Cardiac muscle cell (in vitro differentiated cells and primary cell): Measurements from ENCODE around the gene USP21. TPM values are rescaled to one million over a fixed set of nuclear protein-coding genes. Genes with fewer than 3 reads are reported as not detected.
A peak's percentile ranks its signal among the peaks of the same experiment; 100 is the strongest.

Experiments used
- DNase-seq, 2 donors: peaks; one replicate each; pipeline versions ENCODE4 v3.0.0 to v3.0.0-alpha.2; 2010 to 2017; ENCODE audit warnings: low read depth in 1 of 2, low spot score in 1 of 2
- H3K27ac ChIP-seq: fragments of 200-600 bp; sonication (generic); 2 replicates; pipeline ENCODE4 v1.5.1; 2016
- H3K27me3 ChIP-seq: fragments of 200-600 bp; sonication (generic); 2 replicates; pipeline ENCODE4 v1.6.0; 2016; ENCODE audit warnings: control low read depth
- H3K36me3 ChIP-seq: fragments of 200-600 bp; sonication (generic); 2 replicates; pipeline ENCODE4 v1.5.1; 2016; ENCODE audit warnings: control low read depth
- H3K4me1 ChIP-seq: fragments of 200-600 bp; sonication (generic); 2 replicates; pipeline ENCODE4 v1.8.1; 2017; ENCODE audit warnings: low read depth, mild to moderate bottlenecking, mixed run types
- H3K4me3 ChIP-seq: fragments of 200-600 bp; sonication (generic); 2 replicates; pipeline ENCODE4 v1.5.1; 2016; ENCODE audit warnings: mild to moderate bottlenecking
- H3K9me3 ChIP-seq: fragments of 200-600 bp; sonication (generic); 2 replicates; pipeline ENCODE4 v1.5.1; 2017; ENCODE audit warnings: low read depth, mild to moderate bottlenecking, control low read depth
- CTCF ChIP-seq: IDR thresholded peaks from 2 replicates; pipeline ENCODE4 v1.5.1; 2012; ENCODE audit warnings: low read depth, mild to moderate bottlenecking, low read length
- polyA plus RNA-seq: library from polyadenylated mRNA; unstranded; fragments of >200 nt; fragmentation: Nextera tagmentation; extraction: Ambion mirVana; gene quantifications from 2 replicates; pipeline ENCODE4 v1.2.1, GENCODE V29; 2016
- total RNA-seq: library from RNA; depleted of rRNA; stranded (reverse); fragments of >200 nt; gene quantifications from 2 replicates; pipeline ENCODE4 v1.2.3, GENCODE V29; 2016

The USP21 gene
- total and polyA plus RNA-seq, 2 experiments from 2014 or later = 19.6 to 48.8 TPM

DNA sequence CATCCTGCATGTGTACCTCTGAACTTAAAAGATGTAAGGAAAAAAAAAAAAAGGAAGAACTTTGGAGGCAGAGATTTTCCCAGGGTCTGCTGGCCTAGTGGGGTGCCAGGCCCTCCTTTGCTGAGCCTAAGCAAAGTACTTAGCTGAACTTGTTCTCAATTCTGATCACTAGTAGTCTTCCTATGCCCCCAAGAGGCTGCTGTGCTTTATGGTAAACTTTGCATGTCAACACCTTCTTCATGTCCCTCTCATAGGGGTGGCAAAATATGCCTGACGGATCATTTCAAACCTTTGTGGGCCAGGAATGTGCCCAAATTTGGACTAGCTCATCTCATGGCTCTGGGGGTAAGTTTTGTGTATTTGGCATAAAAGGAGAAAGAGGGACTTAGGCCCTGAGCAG, 1.4 kb upstream of the USP21 start:
- no peaks in the 10 kb centered on the region for H3K27me3 ChIP-seq
- H3K9me3 ChIP-seq = no peaks in the 10 kb centered on the region
- TF ChIP-seq CTCF = no peak
- no peak overlapping the region for H3K4me3 ChIP-seq
- no peak overlapping the region for H3K27ac ChIP-seq
- H3K36me3 ChIP-seq = peaks cover 6% of the 10 kb centered on the region
- H3K4me1 ChIP-seq = peaks cover 6% of the 10 kb centered on the region
- DNase-seq = no peak

- Histone ChIP-seq H3K27ac (peak overlapping the region; percentile 89), H3K4me3 (no peak overlapping the region)
These were observed 837 bp upstream of the USP21 start for GRCh38 chr1:161158316-161159010.

GRCh38 chr1:161159913-161160243, 578 bp downstream of the USP21 start:
- peak overlapping the region; percentile 59 for H3K4me3 ChIP-seq
- no peaks in the 10 kb centered on the region for H3K9me3 ChIP-seq
- DNase-seq = no peak
- TF ChIP-seq CTCF = no peak
- peaks cover 11% of the 10 kb centered on the region for H3K36me3 ChIP-seq
- H3K27me3 ChIP-seq = no peaks in the 10 kb centered on the region
- peak overlapping the region; percentile 89 for H3K27ac ChIP-seq
- peaks cover 6% of the 10 kb centered on the region for H3K4me1 ChIP-seq

More at GRCh38 chr1:161158316-161159010, 837 bp upstream of the USP21 start:
- no peak for TF ChIP-seq CTCF
- H3K36me3 ChIP-seq = peaks cover 6% of the 10 kb centered on the region
- H3K4me1 ChIP-seq = peaks cover 6% of the 10 kb centered on the region
- DNase-seq = no peak
- H3K27me3 ChIP-seq = no peaks in the 10 kb centered on the region
- no peaks in the 10 kb centered on the region for H3K9me3 ChIP-seq

DNA sequence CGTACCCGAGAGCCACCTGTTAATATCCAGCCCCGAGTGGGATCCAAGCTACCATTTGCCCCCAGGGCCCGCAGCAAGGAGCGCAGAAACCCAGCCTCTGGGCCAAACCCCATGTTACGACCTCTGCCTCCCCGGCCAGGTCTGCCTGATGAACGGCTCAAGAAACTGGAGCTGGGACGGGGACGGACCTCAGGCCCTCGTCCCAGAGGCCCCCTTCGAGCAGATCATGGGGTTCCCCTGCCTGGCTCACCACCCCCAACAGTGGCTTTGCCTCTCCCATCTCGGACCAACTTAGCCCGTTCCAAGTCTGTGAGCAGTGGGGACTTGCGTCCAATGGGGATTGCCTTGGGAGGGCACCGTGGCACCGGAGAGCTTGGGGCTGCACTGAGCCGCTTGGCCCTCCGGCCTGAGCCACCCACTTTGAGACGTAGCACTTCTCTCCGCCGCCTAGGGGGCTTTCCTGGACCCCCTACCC, 1.4 kb downstream of the USP21 start:
- Histone ChIP-seq H3K27me3 (no peaks in the 10 kb centered on the region), H3K36me3 (peaks cover 11% of the 10 kb centered on the region), H3K9me3 (no peaks in the 10 kb centered on the region), H3K4me1 (peaks cover 6% of the 10 kb centered on the region), H3K27ac (no peak overlapping the region), H3K4me3 (no peak overlapping the region)
- no peak for DNase-seq
- no peak for TF ChIP-seq CTCF

DNA sequence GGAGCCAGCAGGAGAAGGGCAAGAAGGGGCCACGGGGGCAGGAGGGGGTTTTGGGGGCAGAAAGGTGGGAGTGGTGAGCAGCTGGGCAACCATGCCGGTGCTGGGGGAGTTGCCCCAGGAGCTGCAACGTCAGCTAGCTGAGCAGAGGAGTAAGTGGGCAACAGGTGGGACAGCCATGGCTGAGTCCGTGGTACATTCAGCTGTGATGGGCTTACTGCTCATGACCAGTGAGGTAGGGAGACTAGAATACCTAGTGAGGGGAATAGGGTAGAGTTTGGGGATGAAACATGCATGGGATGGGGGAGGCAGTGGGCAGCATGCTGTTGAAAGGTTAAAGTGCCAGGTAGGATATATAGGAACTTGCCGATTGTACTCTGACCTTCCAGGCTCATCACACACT, 2.4 kb downstream of the USP21 start:
- Histone ChIP-seq H3K27ac (peak overlapping the region; percentile 65), H3K4me1 (peaks cover 6% of the 10 kb centered on the region), H3K4me3 (no peak overlapping the region), H3K36me3 (peaks cover 11% of the 10 kb centered on the region), H3K9me3 (no peaks in the 10 kb centered on the region), H3K27me3 (no peaks in the 10 kb centered on the region)
- no peak for TF ChIP-seq CTCF
- DNase-seq = no peak
